ENCODE measurements around the gene INSYN1.
"Not testable (repeated sequence)": the region's sequence is repeated elsewhere in the genome, so short reads cannot be mapped to it uniquely, and the experiment has no call there.

The INSYN1 gene

DNA sequence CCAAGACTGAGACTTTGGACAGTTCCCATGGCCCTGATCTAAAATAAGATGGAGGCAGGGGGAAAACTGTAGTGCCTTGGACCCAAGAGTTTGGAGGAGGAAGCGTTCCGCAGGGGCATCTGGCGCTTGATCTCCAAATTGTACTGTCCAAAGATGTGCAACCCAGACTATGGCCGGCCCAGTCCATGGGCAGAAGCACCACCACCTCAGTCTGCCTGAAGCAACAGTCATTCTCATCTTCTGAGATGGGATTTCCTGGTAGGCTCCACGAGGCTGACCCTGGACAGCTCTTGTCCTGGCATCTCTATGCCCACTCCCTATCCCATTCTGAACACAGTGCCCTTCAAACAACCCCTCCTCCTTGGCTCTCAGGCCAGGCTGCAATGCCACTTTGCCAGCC is 3.6 kb downstream of the INSYN1 start:
- DNase-seq (ENCODE audit: low spot score): no peak

DNA sequence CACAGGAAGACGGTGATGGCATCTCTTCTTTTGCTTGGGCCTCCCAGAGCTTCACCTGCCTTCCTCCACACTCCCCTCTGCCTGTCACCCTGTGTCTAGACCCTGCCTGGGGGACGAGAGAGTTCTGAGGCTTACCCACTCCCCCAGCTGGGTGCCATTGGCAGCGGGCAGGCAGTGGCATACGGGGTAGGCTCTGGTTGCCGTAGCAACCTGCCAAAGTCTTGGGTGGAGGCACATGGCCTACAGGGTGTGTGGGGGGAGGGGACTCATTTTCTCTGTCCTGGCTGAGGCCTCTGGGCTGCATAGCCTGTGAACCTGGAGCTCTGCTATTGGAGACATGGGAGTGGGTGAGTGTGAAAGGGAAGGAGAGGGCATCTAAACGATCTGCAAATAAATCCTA is 4.4 kb downstream of the INSYN1 start:
- no peak for DNase-seq (ENCODE audit: low spot score)

DNA sequence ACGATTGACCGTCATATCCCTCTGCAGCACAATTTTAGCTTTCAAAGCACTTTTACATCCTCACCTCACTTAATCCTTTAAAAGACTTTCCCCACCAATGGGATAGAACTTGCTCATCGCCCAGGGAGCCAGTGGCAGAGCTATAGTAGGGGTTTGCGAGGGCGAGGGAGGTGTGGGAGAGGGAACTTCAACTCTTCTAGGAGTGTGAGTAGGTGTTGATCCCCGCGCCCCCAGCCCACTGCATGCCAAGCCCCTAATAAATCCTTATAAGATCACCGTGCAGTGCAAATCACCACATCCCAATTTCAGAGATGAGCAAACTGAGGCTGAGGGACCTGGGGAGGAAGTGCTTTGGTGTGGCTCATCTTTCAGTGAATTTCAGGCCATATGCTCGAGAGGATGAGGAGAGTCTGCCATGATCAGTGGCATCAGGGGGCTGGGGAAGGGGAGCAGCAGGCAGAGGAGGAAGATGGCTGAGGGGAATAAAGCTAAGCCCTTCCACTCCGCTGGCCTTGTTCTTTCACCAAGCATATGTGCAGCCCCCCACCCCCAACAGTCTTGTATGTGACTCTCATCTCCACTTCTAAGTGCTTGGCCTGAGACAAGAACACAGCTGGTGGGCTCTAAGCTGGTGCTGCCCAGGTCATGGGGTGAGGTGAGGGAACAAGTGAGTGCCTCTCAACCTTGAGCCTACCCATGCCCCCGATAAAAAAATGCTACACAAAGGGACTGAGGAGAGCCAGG is 5.1 kb downstream of the INSYN1 start:
- DNase-seq (ENCODE audit: low spot score): no peak

DNA sequence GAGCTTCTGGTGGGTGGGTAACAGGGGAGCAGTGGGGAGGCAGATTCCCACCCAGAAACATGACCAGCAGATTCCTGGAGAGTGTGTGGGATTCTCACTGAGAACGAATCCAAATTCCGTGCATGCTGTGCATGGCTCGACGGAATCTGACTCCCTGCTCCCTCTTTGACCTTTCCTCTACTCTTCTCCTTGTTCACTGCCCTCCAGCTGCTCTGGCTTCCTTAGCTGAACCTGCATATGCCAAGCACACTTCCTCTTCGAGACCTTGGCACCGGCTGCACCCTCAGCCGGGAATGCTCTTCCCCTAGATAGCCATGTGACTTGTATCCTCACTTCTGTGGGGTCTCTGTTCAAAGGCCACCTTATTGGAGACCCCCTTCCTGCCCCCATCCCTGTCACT is 6.3 kb downstream of the INSYN1 start:
- DNase-seq (ENCODE audit: low spot score): no peak

DNA sequence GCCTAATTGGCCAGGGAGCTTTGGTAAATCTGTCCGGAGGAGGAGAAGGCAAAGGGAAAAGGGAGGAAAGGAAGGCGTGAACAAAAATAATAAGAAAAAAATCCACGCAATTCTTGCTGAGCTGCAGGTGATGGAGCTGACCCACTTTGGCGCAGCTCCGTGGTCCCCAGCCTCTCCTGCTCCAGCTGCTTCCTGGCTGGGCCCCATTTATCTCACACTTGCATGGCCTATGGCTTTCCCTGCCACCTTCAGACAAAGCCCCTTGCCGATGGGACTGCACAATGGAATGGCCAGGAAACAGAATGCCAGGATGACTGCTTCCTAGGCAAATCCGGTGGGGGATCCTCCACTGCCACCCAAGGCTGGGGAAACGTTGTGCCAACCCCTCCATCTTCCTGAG is 6.9 kb downstream of the INSYN1 start:
- no peak for DNase-seq (ENCODE audit: low spot score)

DNA sequence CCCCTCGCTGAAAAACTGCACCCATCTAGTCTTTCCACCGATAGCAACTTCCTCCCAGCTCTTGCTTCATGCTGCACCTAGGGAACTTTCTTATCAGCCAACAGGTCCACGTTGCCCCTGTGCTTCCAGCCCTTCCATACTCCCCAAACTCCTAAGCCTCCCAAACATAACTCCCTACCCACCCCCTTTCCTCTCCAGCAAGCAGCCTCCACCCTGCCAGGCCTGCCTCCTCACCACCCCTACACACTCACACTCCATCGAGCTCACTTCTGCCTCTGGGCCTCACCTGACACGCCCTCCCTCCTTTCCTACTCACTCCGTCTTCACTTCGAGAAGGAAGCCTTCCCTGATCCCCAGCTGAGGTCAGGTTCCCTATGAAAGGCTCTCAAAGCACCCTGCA is 8.1 kb downstream of the INSYN1 start:
- no peak for DNase-seq (ENCODE audit: low spot score)

DNA sequence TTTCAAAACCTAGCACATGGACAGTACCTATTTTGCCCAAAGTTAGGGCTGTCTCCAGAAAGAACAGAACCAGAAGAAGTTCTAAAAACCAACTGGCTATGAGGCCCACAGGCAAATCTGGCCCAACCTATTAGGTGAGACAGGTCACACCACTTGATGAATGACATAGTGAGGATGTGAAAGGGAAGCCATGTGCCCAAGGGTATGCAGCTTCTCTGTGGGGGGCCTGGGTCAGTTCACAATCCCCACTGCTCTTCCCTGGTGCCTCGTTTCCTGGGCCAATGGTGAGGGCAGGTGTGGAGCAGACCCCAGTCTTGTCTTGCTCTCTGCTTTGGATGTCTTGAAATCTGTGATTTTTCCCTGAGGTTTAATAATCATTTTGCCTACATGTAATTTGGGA is 8.9 kb downstream of the INSYN1 start:
- DNase-seq (ENCODE audit: low spot score): no peak

DNA sequence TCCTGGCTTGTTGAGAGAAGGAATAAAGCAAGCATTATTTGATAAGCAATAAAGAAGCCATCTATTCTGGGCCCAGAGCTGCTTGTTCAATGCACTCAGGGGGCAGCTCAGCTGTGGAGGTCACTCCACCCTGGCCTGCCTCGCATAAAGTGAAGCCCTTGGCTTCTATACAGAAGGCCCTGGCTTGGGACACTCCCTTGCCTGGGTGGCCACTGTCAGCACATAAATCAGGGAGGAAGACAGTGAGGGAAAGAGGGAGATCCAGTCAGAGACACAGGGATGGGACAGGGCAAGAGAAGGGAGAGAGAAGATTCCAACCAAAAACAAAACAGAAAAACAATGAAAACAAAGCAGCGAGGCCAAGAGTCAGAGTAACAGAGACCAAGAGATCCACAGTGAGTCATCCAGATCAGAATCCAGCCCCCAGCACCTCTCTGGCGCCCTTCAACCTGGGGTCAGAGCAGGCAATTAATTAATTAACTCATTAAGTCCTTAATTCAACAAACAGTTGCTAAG is 11.8 kb downstream of the INSYN1 start:
- no peak for DNase-seq (ENCODE audit: low spot score)

DNA sequence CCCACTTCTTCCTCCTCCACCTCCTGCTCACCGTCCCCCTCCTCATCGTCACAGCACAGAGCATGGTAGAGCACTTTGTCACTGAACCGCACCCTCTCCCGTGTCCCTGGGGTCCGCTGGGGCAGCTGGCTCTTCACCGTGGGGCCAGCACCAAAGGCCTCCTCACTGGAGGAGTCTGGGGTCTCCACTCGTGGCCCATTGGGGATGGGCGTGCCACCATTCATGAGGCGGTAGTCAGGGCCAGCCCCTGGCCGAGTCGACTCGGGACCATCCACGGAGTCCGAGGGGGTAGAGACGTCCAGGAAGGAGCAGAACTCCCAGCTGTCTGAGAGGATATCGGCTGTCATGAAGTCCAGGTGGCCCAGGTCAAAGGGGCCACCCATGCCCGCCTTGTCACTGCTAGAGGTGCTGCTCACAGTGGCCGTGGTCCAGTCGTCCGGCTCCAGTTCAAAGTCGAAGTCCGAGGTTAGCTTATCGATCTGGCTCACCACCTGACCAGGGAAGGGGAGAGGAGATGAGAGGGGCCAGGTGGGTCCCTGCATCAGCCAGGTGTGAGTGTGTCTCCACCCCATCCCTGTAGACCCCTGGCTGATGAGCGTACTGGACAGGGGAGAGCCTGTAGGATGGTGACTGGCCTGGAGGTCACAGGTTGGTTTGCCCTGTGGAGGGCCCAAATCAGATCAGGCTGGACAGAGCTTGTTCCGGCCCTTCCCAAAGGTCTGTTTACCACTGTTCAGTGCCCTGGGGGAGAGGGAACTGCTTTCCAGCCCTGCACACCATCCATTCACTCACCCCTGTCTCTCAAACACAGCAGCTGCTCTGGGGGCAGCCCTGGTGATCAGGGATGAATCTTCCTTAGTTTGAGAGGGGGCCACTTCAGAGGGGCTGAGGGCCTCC is 12.8 kb downstream of the INSYN1 start:
- DNase-seq (ENCODE audit: low spot score): no peak

DNA sequence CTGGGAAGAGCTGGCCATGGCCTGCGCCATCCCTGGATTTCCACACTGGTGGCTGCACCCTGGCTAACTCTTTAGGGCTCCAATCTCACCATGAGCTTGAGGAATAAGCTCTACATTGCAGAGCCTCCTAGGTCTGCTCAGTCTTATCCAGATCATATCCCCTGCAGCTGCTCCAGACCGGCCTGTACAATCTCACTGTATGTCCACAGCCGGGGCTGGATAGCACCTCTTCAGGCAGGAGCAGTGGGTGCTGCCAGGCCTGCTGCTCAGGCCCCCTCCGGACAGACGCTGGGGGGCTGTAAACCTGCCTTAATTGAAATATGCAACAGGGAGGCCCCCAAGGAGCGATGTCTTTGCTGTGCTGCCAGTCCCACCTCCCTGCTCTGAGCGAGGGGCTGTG is 15.6 kb downstream of the INSYN1 start:
- no peak for DNase-seq (ENCODE audit: low spot score)

DNA sequence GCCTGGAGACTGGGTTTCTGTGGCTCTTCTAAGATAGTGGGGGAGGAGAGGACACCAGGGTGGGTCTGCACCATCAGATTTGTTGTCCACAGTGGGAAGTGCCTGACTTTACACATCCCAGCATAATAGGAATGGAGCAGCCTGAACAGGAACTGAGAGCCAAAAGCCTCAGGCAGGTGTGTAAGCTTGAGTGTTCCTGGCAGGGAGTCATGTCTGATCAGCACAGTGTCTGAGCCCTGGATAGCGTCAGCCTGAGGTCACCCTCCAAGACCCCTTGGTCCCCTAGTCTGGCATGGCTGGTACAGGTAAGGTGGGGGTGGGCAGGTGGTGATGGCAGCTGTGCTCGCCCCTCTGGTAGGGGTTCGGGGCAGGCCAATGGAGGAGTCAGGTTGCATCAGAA is 20.2 kb downstream of the INSYN1 start:
- no peak for DNase-seq (ENCODE audit: low spot score)

DNA sequence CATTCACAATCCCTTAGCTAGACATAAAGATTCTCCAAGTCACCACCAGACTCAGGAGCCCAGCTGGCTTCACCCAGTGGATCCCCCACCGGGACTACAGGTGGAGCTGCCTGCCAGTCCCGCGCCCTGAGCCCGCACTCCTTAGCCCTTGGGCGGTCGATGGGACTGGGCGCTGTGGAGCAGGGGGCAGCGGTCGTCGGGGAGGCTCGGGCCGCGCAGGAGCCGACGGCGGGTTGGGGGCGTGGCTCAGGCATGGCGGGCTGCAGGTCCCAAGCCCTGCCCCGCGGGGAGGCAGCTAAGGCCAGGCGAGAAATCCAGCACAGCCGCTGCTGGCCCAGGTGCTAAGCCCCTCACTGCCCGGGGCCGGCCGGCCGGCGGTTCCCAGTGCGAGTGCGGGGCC is 21.1 kb downstream of the INSYN1 start:
- DNase-seq (ENCODE audit: low spot score): not testable (repeated sequence)

DNA sequence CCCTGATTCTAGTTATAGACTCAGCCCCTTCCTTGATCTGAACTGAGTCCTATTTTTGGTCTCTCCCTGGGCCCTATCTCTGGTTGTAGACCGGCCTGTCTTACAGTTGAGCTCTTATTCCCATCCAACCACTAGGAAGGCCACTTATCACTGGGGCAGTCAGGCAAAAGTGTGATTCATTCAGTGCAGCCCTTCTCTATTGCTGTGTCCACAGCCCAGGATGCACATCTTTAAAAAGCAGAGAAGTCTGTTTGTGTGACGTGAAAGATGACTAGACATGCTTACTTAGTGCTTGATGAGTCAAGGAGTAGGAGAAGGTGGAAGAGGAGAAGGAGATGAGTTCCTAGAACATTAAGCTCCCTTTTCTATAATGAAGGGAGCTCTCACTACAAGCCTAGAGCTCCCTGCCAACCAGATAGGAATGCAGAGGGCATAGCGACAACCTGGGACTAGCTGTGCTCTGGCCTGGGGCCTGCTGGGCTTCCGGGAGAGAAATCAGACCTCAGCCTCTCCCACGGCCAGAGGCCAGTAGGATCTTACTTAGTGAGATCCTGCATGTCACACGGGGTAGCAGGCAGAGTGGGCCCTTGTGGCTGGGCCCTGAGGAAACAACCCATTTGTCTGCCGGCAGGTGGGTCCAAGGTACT is 25.7 kb downstream of the INSYN1 start:
- no peak for DNase-seq (ENCODE audit: low spot score)

DNA sequence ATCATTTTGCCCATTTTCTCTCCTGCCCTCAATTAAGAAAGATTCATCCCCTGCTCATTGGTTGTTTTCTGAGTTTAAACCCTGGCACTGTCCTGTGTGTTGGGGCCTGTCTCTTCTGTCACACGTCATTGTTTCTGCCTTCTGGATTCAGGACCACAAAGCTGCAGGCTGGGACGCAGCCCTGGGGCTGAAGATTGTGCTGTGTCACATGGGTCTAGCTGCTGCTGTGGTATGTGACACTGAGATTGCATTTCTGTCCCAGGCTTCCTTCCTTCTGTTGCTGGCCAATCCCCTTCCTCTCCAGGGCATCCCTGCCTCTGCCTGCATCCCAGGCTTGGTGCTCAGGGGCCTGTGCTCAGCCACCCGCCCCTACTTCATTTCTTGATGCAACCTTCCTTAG is 28.9 kb downstream of the INSYN1 start:
- no peak for DNase-seq (ENCODE audit: low spot score)

DNA sequence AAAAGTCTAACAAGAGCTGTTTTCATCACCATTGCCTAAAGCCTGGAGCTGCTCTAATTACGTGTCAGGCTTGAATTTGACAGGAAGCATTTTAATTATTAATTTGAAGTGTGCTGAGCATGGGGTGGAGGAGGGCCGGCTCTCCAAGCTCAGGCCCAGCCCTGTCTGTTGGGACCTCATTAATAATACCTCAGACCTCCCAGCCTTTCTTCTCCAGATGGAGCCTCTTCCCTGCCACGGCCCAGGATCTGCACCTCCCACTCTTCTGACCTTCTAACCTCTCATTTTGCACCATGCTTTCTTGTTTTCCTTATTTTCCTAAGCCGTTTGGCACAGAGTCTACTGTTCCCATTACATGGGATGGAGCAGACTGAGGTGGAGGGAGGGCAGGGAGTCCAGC is 30.0 kb downstream of the INSYN1 start:
- DNase-seq (ENCODE audit: low spot score): no peak

DNA sequence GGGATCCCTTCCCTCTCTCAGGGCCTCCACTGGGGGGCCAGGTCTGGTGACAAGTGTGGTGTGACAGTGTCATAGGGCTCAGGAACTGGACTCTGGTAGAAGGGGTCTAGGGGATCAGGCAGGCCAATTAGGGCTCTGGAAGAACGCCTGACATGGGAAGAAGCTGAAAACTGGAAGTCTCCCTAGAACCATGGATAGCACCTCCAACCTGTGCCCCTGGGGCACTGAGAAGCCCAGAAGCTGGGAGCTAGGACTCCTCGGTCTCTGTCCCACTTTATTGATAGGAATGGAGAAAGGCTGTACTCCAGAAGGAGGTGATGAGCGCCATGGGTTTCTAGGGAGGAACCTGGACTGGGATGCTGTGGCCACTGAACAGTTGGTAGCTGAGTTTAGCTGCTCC is 30.7 kb downstream of the INSYN1 start:
- no peak for DNase-seq (ENCODE audit: low spot score)

DNA sequence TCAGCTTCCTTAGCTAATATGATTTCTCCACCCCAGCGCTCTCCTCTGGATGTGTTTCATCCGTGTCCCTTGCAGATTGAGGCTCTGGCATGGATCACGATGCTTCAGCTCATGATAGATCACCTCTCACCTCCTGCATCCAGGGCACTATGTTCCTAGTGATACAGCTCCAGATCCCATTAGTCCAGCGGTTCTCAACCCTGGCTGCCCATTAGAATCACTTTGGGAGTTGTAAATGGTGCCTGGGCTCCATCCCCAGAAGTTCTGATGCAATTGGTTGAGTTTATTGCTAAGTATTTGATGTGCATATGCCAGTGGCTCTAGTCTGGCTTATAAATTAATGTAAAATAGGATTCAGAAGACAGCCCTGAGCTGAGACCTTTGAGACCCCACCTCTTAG is 34.5 kb downstream of the INSYN1 start:
- DNase-seq (ENCODE audit: low spot score): no peak

DNA sequence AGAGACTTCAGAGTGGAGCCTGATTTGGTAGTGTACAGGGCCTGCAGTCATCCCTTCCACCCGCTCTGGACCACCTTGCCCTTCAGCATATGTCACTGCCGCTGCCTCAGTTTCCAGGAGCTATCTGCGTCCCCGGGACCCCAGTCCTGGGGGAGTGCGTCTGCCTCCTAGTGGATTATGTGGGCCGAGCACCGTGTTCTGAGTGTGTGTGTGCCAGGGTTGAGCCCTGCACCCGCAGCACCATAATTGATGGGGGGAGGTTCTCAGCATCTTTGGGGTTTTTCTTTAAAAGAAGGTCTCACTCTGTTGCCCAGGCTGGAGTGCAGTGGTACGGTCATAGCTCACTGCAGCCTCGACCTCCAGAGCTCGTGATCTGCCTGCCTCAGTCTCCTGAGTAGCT is 35.3 kb downstream of the INSYN1 start:
- no peak for DNase-seq (ENCODE audit: low spot score)

DNA sequence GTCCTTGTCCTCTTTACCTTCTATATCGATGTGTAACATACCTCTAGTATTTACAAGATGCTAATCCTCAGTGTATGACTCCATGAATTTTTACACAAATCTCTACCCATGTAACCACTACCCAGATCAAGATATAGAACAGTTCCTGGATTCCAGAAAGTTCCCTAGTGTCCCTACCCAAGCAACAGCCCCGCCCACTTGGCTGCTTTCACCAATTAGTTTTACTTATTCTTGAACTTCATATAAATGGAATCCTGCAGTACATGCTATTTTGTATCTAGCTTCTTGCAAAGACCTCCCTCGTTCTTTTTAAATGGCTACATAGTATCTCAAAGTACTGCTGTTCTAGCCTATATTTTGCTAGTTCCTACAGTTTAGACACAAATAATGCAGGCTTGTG is 35.9 kb downstream of the INSYN1 start:
- DNase-seq (ENCODE audit: low spot score): no peak

DNA sequence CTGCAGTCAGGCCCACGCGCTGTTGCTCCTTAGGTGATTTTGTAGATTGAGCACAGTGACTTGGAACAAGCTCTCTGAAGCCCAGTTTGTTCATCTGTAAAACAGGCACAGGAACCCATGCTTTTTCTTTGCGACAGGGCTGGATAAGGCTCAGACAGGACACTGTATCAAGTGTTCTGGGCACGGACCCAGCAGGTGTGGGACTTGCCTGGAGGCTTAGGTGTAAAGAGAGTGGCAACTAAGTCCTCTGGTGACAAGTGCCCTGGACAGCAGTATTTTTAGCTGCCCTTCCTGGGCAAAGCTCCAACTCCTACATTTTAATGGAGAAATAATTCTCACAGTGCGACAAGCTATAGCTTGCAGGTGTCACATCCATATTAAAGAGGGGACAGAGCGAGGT is 36.7 kb downstream of the INSYN1 start:
- no peak for DNase-seq (ENCODE audit: low spot score)

DNA sequence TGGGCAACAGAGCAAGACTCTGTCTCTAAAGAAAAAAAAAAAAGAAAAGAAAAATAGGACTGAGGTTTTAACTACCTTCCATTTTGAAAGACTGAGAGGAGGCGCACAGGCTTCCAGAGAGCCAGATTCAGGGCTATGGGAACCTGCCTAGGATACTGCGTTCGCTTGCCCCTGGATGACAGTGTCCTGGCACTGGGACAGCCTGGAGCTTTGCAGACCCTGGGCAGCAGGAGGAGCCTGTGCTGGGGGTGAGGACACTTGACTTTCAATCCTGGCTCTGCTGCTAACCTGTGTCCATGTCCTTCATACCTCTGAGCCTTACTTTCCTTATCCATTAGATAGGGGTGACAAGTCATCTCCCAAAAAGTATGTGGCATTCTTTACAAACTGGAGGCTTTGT is 37.7 kb downstream of the INSYN1 start:
- DNase-seq (ENCODE audit: low spot score): no peak

DNA sequence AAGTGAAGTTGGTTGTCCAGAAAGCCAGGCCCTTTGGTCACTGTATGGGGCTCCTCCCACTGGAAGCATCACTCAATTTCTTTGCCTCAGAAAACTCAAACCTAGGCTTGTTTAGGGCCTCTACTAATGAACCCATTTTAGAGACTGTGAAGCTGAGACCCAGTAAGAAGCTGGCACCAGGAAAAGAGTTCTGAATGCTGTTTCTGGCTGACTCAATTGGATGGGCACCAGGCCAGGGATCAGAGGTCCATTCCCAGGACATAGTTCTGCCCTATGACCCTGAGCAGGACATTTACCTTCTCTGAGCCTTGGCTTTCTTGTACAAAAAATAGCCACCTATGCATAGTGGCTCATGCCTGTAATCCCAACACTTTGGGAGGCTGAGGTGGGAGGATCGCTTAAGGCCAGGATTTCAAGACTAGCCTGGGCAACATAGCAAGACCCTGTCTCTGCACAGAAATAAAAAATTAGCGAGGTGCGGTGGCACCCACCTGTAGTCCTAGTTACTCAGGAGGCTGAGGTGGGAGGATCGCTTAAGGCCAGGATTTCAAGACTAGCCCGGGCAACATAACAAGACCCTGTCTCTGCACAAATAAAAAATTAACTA is 38.4 kb downstream of the INSYN1 start:
- no peak for DNase-seq (ENCODE audit: low spot score)
